Activated CD4-positive, alpha-beta T cell treated with anti-CD3 and anti-CD28 coated beads, Interleukin-2, amount 10 ng/mL, durations not matched to agents 7 days and 5 days (primary cell): ENCODE results near the gene RUFY2. TPM values are rescaled to one million over a fixed set of nuclear protein-coding genes. Genes with fewer than 3 reads are reported as not detected.
"Not testable (repeated sequence)": the region's sequence is repeated elsewhere in the genome, so short reads cannot be mapped to it uniquely, and the experiment has no call there.

Source experiments
- CTCF ChIA-PET: fragments of 350-600 bp; sonication (Branson Sonifier 250); formaldehyde crosslinking; loops from one replicate; lab custom pipeline; 2021; ENCODE audit warnings: antibody characterized with exemption; lab: Charles Lee
- POLR2A ChIA-PET: fragments of 350-600 bp; sonication (Branson Sonifier 250); formaldehyde crosslinking; loops from one replicate; lab custom pipeline; 2021; ENCODE audit warnings: antibody characterized with exemption; lab: Charles Lee
- DNase-seq: peaks from one replicate; pipeline ENCODE4 v3.0.0-alpha.2; 2020
- H3K27ac Mint-ChIP-seq: one replicate; pipeline ENCODE4 v1.8.0; 2021; ENCODE audit warnings: mild to moderate bottlenecking, moderate library complexity, mixed read lengths
- H3K27me3 Mint-ChIP-seq: one replicate; pipeline ENCODE4 v1.8.0; 2021; ENCODE audit warnings: mixed read lengths
- H3K36me3 Mint-ChIP-seq: one replicate; pipeline ENCODE4 v1.8.0; 2021; ENCODE audit warnings: low read depth, mixed read lengths
- H3K4me1 Mint-ChIP-seq: one replicate; pipeline ENCODE4 v1.8.0; 2021; ENCODE audit warnings: mixed read lengths
- H3K4me3 Mint-ChIP-seq: one replicate; pipeline ENCODE4 v1.8.0; 2021; ENCODE audit warnings: mild to moderate bottlenecking, moderate library complexity, mixed read lengths
- H3K9me3 Mint-ChIP-seq: one replicate; pipeline ENCODE4 v1.8.0; 2021; ENCODE audit warnings: mixed read lengths
- total RNA-seq, 2 experiments: library from RNA; stranded (reverse); gene quantifications; one replicate each; pipeline ENCODE4 v1.2.3, GENCODE V29; 2021

Gene RUFY2, protein sequence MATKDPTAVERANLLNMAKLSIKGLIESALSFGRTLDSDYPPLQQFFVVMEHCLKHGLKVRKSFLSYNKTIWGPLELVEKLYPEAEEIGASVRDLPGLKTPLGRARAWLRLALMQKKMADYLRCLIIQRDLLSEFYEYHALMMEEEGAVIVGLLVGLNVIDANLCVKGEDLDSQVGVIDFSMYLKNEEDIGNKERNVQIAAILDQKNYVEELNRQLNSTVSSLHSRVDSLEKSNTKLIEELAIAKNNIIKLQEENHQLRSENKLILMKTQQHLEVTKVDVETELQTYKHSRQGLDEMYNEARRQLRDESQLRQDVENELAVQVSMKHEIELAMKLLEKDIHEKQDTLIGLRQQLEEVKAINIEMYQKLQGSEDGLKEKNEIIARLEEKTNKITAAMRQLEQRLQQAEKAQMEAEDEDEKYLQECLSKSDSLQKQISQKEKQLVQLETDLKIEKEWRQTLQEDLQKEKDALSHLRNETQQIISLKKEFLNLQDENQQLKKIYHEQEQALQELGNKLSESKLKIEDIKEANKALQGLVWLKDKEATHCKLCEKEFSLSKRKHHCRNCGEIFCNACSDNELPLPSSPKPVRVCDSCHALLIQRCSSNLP
- 10 to 100 TPM; 13.0 TPM for total RNA-seq

- peaks cover 20% of the 10 kb centered on the region for H3K4me1 Mint-ChIP-seq
- CTCF ChIA-PET: interaction anchor here (0.5 to 1.5 kb wide), 26 partner anchors 9 to 800 kb away, joined by 3 to 9 read pairs (median 4); partner anchors contain the start of gene PBLD
- peak; percentile 70 for DNase-seq
- POLR2A ChIA-PET: interaction anchor here (0.6 kb wide), 1 partner anchor 75 kb away, joined by 4 read pairs; the partner anchor contains the start of gene HNRNPH3
- peak within 1 kb of the TSS; percentile 85 for H3K27ac Mint-ChIP-seq
- H3K27me3 Mint-ChIP-seq: no peaks in the 10 kb centered on the region
- H3K9me3 Mint-ChIP-seq: no peaks in the 10 kb centered on the region
- peak within 1 kb of the TSS; percentile 81 for H3K4me3 Mint-ChIP-seq
- no peaks in the 10 kb centered on the region for H3K36me3 Mint-ChIP-seq
These were observed at the start of gene RUFY2 for GRCh38 chr10:68406815-68407548. TSS of gene RUFY2 (minus strand) at chr10:68407277. CDS start at chr10:68407189, 88 bp downstream.

DNA sequence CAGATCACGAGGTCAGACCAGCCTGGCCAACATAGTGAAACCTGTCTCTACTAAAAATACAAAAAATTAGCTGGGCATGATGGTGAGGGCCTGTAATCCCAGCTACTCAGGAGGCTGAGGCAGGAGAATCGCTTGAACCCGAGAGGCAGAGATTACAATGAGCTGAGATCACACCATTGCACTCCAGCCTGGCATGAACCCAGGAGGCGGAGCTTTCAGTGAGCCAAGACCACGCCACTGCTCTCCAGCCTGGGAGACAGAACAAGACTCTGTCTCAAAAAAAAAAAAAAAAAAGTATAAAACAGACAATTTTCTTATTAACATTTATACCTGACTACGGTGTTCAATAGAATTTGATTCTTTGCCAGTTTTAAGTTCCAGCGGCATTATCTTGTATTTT is 42.6 kb upstream of the RUFY2 start:
- H3K9me3 Mint-ChIP-seq, POLR2A ChIA-PET, H3K27ac Mint-ChIP-seq, H3K27me3 Mint-ChIP-seq, H3K4me3 Mint-ChIP-seq, DNase-seq, H3K4me1 Mint-ChIP-seq: not testable (repeated sequence)
- peaks cover 25% of the 10 kb centered on the region for H3K36me3 Mint-ChIP-seq
- CTCF ChIA-PET: interaction anchor here (0.6 kb wide), 1 partner anchor 31 kb away, joined by 5 read pairs; no protein-coding TSS in a partner anchor

- H3K4me3 Mint-ChIP-seq: no peak overlapping the region
- H3K4me1 Mint-ChIP-seq: no peaks in the 10 kb centered on the region
- POLR2A ChIA-PET: no interaction called here
- peaks cover 20% of the 10 kb centered on the region for H3K36me3 Mint-ChIP-seq
- DNase-seq: no peak
- CTCF ChIA-PET: interaction anchor here (1.3 to 1.6 kb wide), 2 partner anchors 17 to 31 kb away, joined by 3 to 6 read pairs; no protein-coding TSS in a partner anchor
- no peaks in the 10 kb centered on the region for H3K9me3 Mint-ChIP-seq
- H3K27ac Mint-ChIP-seq: peak overlapping the region; percentile 60
- H3K27me3 Mint-ChIP-seq: no peaks in the 10 kb centered on the region
These were observed 39.1 kb upstream of the RUFY2 start for GRCh38 chr10:68446179-68446578.

- Mint-ChIP-seq H3K27me3 (no peaks in the 10 kb centered on the region), H3K36me3 (peaks cover 16% of the 10 kb centered on the region)
- CTCF ChIA-PET: interaction anchor here (1.4 kb wide), 1 partner anchor 27 kb away, joined by 3 read pairs; no protein-coding TSS in a partner anchor
These were observed 35.9 kb upstream of the RUFY2 start for GRCh38 chr10:68442971-68443370.

DNA sequence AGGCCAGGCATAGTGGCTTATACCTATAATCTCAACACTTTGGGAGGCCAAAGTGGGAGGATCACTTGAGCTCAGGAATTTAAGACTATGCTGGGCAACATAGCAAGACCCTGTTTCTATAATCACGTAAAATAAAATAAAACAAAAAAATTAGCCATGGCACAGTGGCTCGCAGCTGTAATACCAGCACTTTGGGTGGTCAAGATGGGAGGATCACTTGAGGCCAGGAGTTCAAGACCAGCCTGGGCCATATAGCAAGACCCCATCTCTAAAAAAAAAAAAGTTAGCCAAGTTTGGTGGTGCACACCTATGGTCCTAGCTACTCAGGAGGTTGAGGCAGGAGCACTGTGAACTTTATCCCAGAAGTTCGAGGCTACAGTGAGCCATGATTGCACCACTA is 33.8 kb upstream of the RUFY2 start:
- H3K36me3 Mint-ChIP-seq: peaks cover 20% of the 10 kb centered on the region
- H3K9me3 Mint-ChIP-seq: no peaks in the 10 kb centered on the region
- no peak overlapping the region for H3K27ac Mint-ChIP-seq
- H3K27me3 Mint-ChIP-seq: no peaks in the 10 kb centered on the region
- POLR2A ChIA-PET: no interaction called here
- H3K4me1 Mint-ChIP-seq: peaks cover 6% of the 10 kb centered on the region
- DNase-seq: no peak
- CTCF ChIA-PET: interaction anchor here (0.5 to 1.6 kb wide), 4 partner anchors 8 to 33 kb away, joined by 3 to 4 read pairs (median 3); no protein-coding TSS in a partner anchor
- H3K4me3 Mint-ChIP-seq: no peak overlapping the region

More at GRCh38 chr10:68442971-68443370, 35.9 kb upstream of the RUFY2 start:
- POLR2A ChIA-PET: no interaction called here
- no peak for DNase-seq
- no peak overlapping the region for H3K4me3 Mint-ChIP-seq
- no peaks in the 10 kb centered on the region for H3K9me3 Mint-ChIP-seq
- no peaks in the 10 kb centered on the region for H3K4me1 Mint-ChIP-seq
- no peak overlapping the region for H3K27ac Mint-ChIP-seq

- DNase-seq: no peak
- no peak overlapping the region for H3K4me3 Mint-ChIP-seq
- POLR2A ChIA-PET: no interaction called here
- H3K9me3 Mint-ChIP-seq: no peaks in the 10 kb centered on the region
- H3K27me3 Mint-ChIP-seq: no peaks in the 10 kb centered on the region
- CTCF ChIA-PET: no interaction called here
- peaks cover 7% of the 10 kb centered on the region for H3K4me1 Mint-ChIP-seq
- no peak overlapping the region for H3K27ac Mint-ChIP-seq
- H3K36me3 Mint-ChIP-seq: peaks cover 24% of the 10 kb centered on the region
These were observed 28.7 kb upstream of the RUFY2 start for GRCh38 chr10:68435803-68436202.

DNA sequence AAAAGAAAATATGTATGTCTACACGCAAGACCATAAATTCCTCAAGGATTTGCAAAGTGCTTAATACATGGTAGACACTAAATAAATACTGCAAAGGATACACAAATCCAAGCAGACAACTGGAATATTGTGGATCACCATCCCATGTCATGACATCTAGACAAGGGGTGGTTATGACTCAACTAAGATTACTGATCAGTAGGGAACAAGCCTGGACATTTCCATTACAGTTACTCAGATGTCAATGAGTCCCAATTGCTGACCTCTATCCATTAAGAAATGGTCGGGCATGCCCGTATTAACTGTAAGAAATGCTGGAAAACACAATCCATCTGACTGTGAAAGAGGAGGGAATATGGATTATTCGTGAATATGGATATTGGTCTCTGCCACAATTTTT is 27.6 kb upstream of the RUFY2 start:
- POLR2A ChIA-PET: no interaction called here
- H3K27me3 Mint-ChIP-seq: no peaks in the 10 kb centered on the region
- CTCF ChIA-PET: interaction anchor here (1.3 kb wide), 1 partner anchor 28 kb away, joined by 4 read pairs; the partner anchor contains the start of gene RUFY2
- DNase-seq: no peak
- H3K27ac Mint-ChIP-seq: no peak overlapping the region
- H3K9me3 Mint-ChIP-seq: no peaks in the 10 kb centered on the region
- peaks cover 26% of the 10 kb centered on the region for H3K36me3 Mint-ChIP-seq
- no peak overlapping the region for H3K4me3 Mint-ChIP-seq
- H3K4me1 Mint-ChIP-seq: peaks cover 7% of the 10 kb centered on the region

DNA sequence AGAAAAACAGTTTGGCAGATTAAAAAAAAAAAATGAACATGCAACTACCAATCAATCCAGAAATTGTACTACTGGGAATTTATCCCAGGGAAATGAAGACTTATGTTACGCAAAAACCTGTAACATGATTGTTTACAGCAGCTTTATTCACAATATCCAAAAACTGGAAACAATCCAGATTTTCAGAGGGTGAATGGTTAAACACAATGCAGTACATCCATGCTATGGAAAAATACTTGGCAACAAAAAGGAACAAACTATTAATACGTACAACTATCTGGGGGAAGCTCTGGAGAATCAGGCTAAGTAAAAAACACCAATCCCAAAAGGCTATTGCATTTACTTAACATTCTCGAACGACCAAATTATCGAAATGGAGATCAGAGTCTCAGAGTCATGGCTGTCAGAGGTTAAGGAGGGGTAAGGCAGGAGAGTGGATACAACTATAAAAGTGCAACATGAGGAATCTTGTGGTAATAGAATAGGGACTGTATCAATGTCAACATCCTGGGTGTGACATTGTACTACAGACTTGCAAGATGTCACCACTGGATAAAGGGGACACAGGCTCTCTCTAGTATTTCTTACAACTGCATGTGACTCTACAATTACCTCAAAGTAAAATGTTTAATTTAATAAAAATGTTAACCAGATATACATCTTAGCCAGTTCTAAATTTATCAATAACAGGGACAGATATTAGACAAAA is 21.5 kb upstream of the RUFY2 start:
- POLR2A ChIA-PET: no interaction called here
- H3K4me1 Mint-ChIP-seq: peaks cover 12% of the 10 kb centered on the region
- no peak overlapping the region for H3K27ac Mint-ChIP-seq
- no peaks in the 10 kb centered on the region for H3K9me3 Mint-ChIP-seq
- no peak for DNase-seq
- CTCF ChIA-PET: interaction anchor here (0.6 to 3.2 kb wide), 2 partner anchors 22 to 126 kb away, joined by 3 to 8 read pairs; partner anchors contain the start of gene RUFY2
- H3K4me3 Mint-ChIP-seq: no peak overlapping the region
- H3K27me3 Mint-ChIP-seq: no peaks in the 10 kb centered on the region
- peaks cover 26% of the 10 kb centered on the region for H3K36me3 Mint-ChIP-seq

GRCh38 chr10:68424454-68425014 is 17.5 kb upstream of the RUFY2 start:
- CTCF ChIA-PET: interaction anchor here (0.6 kb wide), 1 partner anchor 472 kb away, joined by 4 read pairs; no protein-coding TSS in a partner anchor
- Mint-ChIP-seq H3K27me3 (no peaks in the 10 kb centered on the region), H3K27ac (peak overlapping the region; percentile 85), H3K4me3 (no peak overlapping the region), H3K36me3 (peaks cover 40% of the 10 kb centered on the region), H3K9me3 (no peaks in the 10 kb centered on the region), H3K4me1 (peaks cover 21% of the 10 kb centered on the region)
- POLR2A ChIA-PET: no interaction called here
- DNase-seq: no peak

- Mint-ChIP-seq H3K27ac (peak overlapping the region; percentile 85), H3K27me3 (no peaks in the 10 kb centered on the region), H3K36me3 (peaks cover 42% of the 10 kb centered on the region), H3K9me3 (no peaks in the 10 kb centered on the region), H3K4me3 (no peak overlapping the region), H3K4me1 (peaks cover 21% of the 10 kb centered on the region)
- peak; percentile 47 for DNase-seq
- CTCF ChIA-PET: interaction anchor here (1.3 kb wide), 1 partner anchor 17 kb away, joined by 3 read pairs; the partner anchor contains the start of gene RUFY2
- POLR2A ChIA-PET: no interaction called here
These were observed 16.4 kb upstream of the RUFY2 start for GRCh38 chr10:68423522-68423921.

DNA sequence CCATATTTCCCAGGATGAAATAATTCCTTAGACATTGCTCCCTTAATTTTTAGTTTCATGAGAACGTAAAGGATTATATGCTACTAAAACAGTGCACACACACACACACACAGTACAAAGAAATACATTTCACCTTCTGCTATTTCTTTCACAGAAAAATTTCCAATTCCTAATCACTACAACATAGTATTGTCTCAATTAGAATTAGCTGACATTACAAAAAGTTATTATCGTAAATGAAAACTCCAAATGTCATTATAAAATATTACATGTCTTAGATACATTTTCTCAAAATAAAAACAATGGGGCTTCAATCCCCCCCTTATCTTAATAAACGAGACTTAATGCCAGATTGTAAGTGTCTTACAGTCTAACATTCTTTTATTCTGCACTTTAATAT is 12.3 kb upstream of the RUFY2 start:
- Mint-ChIP-seq H3K36me3 (peaks cover 54% of the 10 kb centered on the region), H3K27ac (no peak overlapping the region), H3K27me3 (no peaks in the 10 kb centered on the region), H3K4me3 (no peak overlapping the region), H3K9me3 (no peaks in the 10 kb centered on the region), H3K4me1 (peaks cover 17% of the 10 kb centered on the region)
- no peak for DNase-seq
- POLR2A ChIA-PET: no interaction called here
- CTCF ChIA-PET: interaction anchor here (1.0 to 1.9 kb wide), 3 partner anchors 10 to 525 kb away, joined by 3 to 6 read pairs (median 4); partner anchors contain the start of gene RUFY2
